Putamen (tissue), 1 donor: Measurements from ENCODE around the gene DEPDC1B.
"Not testable (repeated sequence)": the region's sequence is repeated elsewhere in the genome, so short reads cannot be mapped to it uniquely, and the experiment has no call there.

Experiments used
- DNase-seq: peaks from one replicate; pipeline ENCODE4 v3.0.0-alpha.2; 2016; ENCODE audit warnings: low spot score

DEPDC1B gene

GRCh38 chr5:60583616-60584015, 116.3 kb downstream of the DEPDC1B start:
- no peak for DNase-seq

- DNase-seq = no peak
Measured at GRCh38 chr5:60578315-60578714, 121.7 kb downstream of the DEPDC1B start.

GRCh38 chr5:60577116-60577515, 122.8 kb downstream of the DEPDC1B start:
- no peak for DNase-seq

DNA sequence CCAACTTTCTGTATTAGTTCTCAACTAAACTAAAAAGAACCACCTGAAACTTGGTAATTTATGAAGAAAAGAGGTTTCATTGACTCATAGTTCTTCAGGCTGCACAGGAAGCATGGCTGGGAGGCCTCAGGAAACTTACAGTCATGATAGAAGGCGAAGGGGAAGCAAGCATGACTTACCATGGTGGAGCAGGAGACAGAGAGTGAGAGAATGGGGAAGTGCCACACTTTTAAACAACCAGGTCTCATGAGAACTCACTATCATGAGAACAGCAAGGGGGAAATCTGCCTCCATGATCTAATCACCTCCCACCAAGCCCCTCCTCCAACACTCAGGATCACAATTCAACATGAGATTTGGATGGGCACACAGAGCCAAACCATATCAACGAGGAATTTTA, 123.5 kb downstream of the DEPDC1B start:
- no peak for DNase-seq

GRCh38 chr5:60568646-60569045, 131.3 kb downstream of the DEPDC1B start:
- DNase-seq = no peak

DNA sequence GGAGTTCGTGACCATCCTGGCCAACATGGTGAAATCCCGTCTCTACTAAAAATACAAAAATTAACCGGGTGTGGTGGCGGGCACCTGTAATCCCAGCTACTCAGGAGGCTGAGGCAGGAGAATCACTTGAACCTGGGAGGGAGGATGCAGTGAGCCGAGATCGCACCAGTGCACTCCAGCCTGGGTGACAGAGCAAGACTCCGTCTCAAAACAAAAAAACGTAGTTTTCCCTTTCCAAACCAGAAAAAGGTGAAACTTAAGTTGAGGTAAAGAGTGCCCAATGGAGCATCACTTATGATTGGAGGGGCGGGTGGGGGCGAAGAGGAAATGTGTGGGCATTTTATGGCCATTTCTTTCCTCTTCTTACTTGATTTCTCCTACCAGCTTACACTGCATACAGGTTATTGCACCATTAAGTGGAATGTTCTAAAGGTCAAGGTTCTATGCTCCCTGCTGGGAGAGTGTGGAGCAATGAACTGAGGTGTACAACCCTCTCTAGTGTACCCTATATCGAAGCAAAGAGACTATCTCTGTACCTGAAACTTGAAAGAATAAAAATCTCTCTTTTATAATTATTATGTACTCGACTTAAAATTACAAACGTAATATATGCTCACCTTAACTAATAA, 136.2 kb downstream of the DEPDC1B start:
- DNase-seq = no peak

GRCh38 chr5:60553291-60553690, 146.7 kb downstream of the DEPDC1B start:
- DNase-seq = not testable (repeated sequence)

- no peak for DNase-seq
Measured at GRCh38 chr5:60551829-60552228, 148.1 kb downstream of the DEPDC1B start.

- DNase-seq = no peak
Measured at GRCh38 chr5:60551250-60551649, 148.7 kb downstream of the DEPDC1B start.

DNA sequence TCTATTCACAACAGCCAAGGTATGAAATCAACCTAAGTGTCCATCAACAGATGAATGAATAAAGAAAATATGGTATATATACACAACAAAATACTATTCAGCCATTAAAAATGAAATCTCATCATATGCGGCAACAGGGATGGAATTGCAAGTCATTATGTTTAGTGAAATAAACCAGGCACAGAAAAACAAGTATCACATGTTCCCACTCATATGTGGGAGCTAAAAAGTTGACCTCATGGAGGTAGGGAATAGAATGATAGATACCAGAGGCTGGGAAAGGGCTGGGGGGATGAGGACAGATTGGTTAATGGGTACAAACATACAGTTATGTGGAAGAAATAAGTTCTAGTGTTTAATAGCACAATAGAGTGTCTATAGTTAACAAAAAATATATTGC, 149.7 kb downstream of the DEPDC1B start:
- DNase-seq = no peak

DNA sequence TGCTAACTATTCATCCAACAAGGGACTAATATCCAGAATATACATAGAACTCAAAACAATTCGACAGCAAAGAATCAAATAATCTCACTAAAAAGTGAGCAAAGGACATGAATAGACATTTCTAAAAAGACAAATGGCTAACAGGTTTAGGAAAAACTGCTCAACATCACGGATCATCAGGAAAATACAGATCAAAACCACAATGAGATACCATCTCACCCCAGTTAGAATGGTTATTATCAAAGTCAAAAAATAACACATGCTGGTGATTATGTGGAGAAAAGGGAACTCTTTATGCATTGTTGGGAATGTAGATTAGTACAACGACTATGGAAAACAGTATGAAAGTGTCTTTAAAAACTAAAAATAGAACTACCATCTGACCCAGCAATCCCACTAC, 150.1 kb downstream of the DEPDC1B start:
- DNase-seq = no peak
